ENCODE data around the gene RNASE7. TPM values are rescaled to one million over a fixed set of nuclear protein-coding genes. Genes with fewer than 3 reads are reported as not detected.

RNASE7 gene
- total and polyA plus RNA-seq, 4 donors = 0.13 to 0.18 TPM; not detected in 2

- DNase-seq = peak; percentile 64 to 80 (median 72)
- Histone ChIP-seq H3K36me3 (ENCODE audit: control insufficient read depth in 4 of 4, insufficient read depth in 4 of 4, low read length in 4 of 4) (peaks cover 0 to 12% (median 6%) of the 10 kb centered on the region in 4 donors), H3K27ac (ENCODE audit: low read depth in 1 of 2, low read length in 1 of 2) (peak overlapping the region; percentile 82 to 90), H3K9ac (ENCODE audit: insufficient read depth in 1 of 2, low read length in 2 of 2) (peak overlapping the region in 1 of 2 donors; percentile 46), H3K4me3 (peak overlapping the region; percentile 54), H3K27me3 (ENCODE audit: control insufficient read depth in 3 of 3, insufficient read depth in 3 of 3, low read length in 2 of 3) (no peaks in the 10 kb centered on the region), H3K4me1 (ENCODE audit: control insufficient read depth in 5 of 5, insufficient read depth in 5 of 5, low read length in 5 of 5) (peaks cover 7 to 24% (median 11%) of the 10 kb centered on the region in 5 donors), H3K9me3 (ENCODE audit: control insufficient read depth in 4 of 4, insufficient read depth in 3 of 4, low read length in 3 of 4) (no peaks in the 10 kb centered on the region)
- TF ChIP-seq CTCF (IDR thresholded peaks at IDR 0.05; ENCODE audit: control extremely low read depth, extremely low read depth) = no peak
- ATAC-seq (ENCODE audit: insufficient read depth, low FRiP score) = no peak
- WGBS, 2 donors = 8% methylated on average over 57 to 58 of the region's 58 CpGs
Observed at GRCh38 chr14:21025371-21026273, 16.5 kb upstream of the RNASE7 start.

- Histone ChIP-seq H3K4me1 (ENCODE audit: control insufficient read depth in 5 of 5, insufficient read depth in 5 of 5, low read length in 5 of 5) (peaks cover 7 to 24% (median 11%) of the 10 kb centered on the region in 5 donors), H3K27me3 (ENCODE audit: control insufficient read depth in 3 of 3, insufficient read depth in 3 of 3, low read length in 2 of 3) (no peaks in the 10 kb centered on the region), H3K9me3 (ENCODE audit: control insufficient read depth in 4 of 4, insufficient read depth in 3 of 4, low read length in 3 of 4) (no peaks in the 10 kb centered on the region), H3K36me3 (ENCODE audit: control insufficient read depth in 4 of 4, insufficient read depth in 4 of 4, low read length in 4 of 4) (peaks cover 0 to 4% (median under 1%) of the 10 kb centered on the region in 4 donors), H3K9ac (ENCODE audit: insufficient read depth in 1 of 2, low read length in 2 of 2) (no peak overlapping the region), H3K4me3 (no peak overlapping the region), H3K27ac (ENCODE audit: low read depth in 1 of 2, low read length in 1 of 2) (peak overlapping the region in 1 of 2 donors; percentile 86)
- no peak for TF ChIP-seq CTCF (IDR thresholded peaks at IDR 0.05; ENCODE audit: control extremely low read depth, extremely low read depth)
- 71 to 79% methylated on average over 7 of the region's 7 CpGs for WGBS, 2 donors
- DNase-seq = peak in 1 of 3 donors; percentile 19
- no peak for ATAC-seq (ENCODE audit: insufficient read depth, low FRiP score)
Observed at GRCh38 chr14:21026274-21026987, 15.7 kb upstream of the RNASE7 start.

- ATAC-seq (ENCODE audit: insufficient read depth, low FRiP score) = no peak
- TF ChIP-seq CTCF (IDR thresholded peaks at IDR 0.05; ENCODE audit: control extremely low read depth, extremely low read depth) = no peak
- H3K4me3 ChIP-seq = no peak overlapping the region
- peak overlapping the region; percentile 40 to 86 for H3K27ac ChIP-seq (ENCODE audit: low read depth in 1 of 2, low read length in 1 of 2)
- H3K36me3 ChIP-seq (ENCODE audit: control insufficient read depth in 4 of 4, insufficient read depth in 4 of 4, low read length in 4 of 4) = peaks cover 0 to 3% (median 0%) of the 10 kb centered on the region in 4 donors
- no peaks in the 10 kb centered on the region for H3K9me3 ChIP-seq (ENCODE audit: control insufficient read depth in 4 of 4, insufficient read depth in 3 of 4, low read length in 3 of 4)
- no peak overlapping the region for H3K9ac ChIP-seq (ENCODE audit: insufficient read depth in 1 of 2, low read length in 2 of 2)
- peaks cover 7 to 24% (median 11%) of the 10 kb centered on the region in 5 donors for H3K4me1 ChIP-seq (ENCODE audit: control insufficient read depth in 5 of 5, insufficient read depth in 5 of 5, low read length in 5 of 5)
- no peak for DNase-seq
- H3K27me3 ChIP-seq (ENCODE audit: control insufficient read depth in 3 of 3, insufficient read depth in 3 of 3, low read length in 2 of 3) = no peaks in the 10 kb centered on the region
- WGBS, 2 donors = 58 to 64% methylated on average over 3 of the region's 3 CpGs
Observed at GRCh38 chr14:21026988-21027315, 15.2 kb upstream of the RNASE7 start.
